Liver (tissue), 3 donors: ENCODE measurements around the gene ATG9A.

Experiments used
- ATF3 ChIP-seq: IDR thresholded peaks from 2 replicates; pipeline ENCODE4 v1.6.1; 2016; ENCODE audit warnings: antibody characterized with exemption
- CTCF ChIP-seq: fragments of 150-350 bp; IDR thresholded peaks from 2 replicates; pipeline ENCODE4 v1.5.1; 2017; ENCODE audit warnings: improper control_type of control experiment, low read depth, low read length; ENCODE audit not compliant: missing input control
- EGR1 ChIP-seq, 2 donors: IDR thresholded peaks; 2 replicates each; pipeline ENCODE4 v1.6.1; 2016 to 2018; ENCODE audit warnings: antibody characterized with exemption in 2 of 2, low read depth in 2 of 2
- FOXA1 ChIP-seq: IDR thresholded peaks from 2 replicates; pipeline ENCODE4 v1.6.1; 2016; ENCODE audit warnings: antibody characterized with exemption
- donor health status: healthy.
- donor health status: healthy.

GRCh38 chr2:219218217-219218731 lies 11.2 kb downstream of the ATG9A start:
- TF ChIP-seq EGR1 (IDR thresholded peaks at IDR 0.05; ENCODE audit: low read depth in 2 of 2) (no peak), FOXA1 (no peak), ATF3 (no peak), CTCF (no peak)
